NCI-H2107 treated with DMSO at 0.1 percent for 48 hours (cell line): ENCODE measurements around the gene ALDH5A1.

Experiments
- DNase-seq: peaks from one replicate; lab custom pipeline; 2025; ENCODE audit not compliant: unreplicated experiment; lab: John Stamatoyannopoulos, UW

Gene ALDH5A1

DNA sequence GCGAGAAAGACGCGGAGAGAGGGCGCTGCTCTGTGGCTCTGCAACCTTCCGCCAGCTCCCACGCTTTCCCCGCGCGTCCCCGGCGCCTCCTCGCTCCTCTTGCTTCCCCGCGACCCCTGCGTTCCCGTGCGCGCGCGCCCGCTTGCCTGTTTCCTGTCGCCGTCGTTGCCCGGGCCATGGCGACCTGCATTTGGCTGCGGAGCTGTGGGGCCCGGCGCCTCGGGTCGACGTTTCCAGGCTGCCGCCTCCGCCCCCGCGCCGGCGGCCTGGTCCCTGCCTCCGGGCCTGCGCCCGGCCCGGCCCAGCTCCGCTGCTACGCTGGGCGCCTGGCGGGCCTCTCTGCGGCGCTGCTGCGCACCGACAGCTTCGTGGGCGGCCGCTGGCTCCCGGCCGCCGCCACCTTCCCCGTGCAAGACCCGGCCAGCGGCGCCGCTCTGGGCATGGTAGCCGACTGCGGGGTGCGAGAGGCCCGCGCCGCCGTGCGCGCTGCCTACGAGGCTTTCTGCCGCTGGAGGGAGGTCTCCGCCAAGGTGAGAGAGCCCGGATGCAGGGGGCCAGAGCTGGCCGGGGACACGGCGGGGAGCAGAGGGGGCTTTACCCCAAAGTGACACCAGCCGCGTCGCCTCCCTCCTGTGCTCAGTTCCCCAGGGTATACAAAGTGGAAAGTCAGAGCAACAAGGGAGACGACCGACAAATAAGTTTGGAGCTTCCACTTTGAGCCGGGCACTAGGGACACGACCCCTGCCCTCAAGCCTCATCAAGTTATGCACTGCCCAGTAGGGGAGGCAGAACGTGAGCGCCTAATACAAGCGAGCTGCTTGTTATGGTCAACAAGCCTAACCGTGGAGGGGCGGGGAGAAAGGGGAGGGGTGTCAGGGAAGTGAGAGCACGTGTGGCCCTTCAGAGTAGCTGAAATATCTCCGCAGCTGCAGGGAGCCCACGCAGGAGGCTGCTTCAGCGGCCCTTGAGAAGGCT lies at the start of gene ALDH5A1:
Gene ALDH5A1, plus strand, starts transcription at position 149 of the 975 bp plus-strand sequence. Its CDS starts 28 bp downstream, at position 177.
- no peak for DNase-seq

DNA sequence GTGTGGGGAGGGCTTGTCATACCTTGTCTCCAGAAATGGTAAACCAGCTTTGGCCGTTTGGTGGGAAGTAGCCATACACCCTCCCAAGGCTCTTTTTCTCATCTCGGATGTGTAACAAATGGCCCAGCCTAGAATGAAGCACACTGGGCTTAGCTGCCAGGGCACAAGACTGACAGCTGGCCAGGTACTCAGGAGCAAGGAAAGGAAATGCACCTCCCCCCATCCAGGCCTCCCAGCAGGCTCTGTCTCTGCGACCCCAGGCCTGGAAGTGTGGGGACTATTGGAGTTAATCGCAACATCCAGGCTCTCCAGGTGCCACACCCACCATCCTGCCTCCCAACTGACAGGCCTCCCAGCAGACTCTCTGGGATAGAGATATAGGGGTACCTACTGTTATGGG lies 49.1 kb upstream of the ALDH5A1 start:
- no peak for DNase-seq

GRCh38 chr6:24446670-24447069 lies 48.1 kb upstream of the ALDH5A1 start:
- DNase-seq = no peak

DNA sequence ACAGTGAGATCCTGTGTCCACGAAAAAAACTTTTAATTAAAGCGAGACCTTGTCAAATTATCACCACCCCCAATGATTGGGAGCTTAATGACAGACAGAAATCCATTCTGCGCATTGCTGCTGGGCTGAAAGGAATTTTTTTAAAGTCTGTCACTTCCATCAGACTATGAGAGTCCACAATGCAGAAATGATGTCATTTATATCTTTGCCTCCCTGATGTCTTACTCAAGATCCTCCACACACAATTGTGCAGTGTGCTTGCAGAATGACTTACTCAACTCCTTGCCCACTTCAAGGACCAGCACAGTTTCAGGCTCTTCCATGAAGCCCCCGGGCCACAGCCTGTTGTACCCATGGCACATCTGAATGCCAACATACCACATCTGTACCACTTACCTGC lies 46.4 kb upstream of the ALDH5A1 start:
- DNase-seq = no peak

DNA sequence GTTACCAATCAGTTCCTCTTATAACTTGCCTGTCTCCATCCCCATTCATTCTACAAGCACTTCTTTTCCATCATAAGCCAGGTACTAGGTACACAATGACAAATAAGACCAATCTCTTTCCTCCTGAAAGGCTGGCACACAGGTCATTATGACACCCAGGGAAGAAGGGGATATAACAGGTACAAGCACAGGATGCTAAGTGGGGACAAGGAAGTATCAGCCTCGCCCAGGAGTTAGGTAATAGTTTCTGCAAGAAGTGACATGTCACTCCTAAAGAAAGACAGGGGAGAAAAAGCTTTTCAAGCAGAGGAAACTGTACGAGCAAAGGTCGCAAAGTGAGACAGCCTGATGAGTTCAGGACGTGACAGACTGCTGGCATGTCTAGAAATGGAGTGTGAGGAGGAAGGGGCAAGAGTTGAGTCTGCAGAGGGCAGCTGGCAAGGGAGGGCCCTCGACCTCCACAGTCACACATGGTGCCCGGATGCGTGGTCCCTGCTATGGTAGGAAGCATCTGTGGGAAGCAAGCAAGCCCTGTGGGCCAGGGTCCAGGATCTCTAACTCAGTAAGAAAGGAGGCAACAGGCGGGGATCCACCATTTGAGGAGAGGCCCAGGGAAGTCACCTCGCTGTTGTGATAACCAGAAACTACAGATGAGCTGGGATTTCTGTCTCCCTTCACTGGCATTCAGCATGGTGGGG lies 45.8 kb upstream of the ALDH5A1 start:
- no peak for DNase-seq

GRCh38 chr6:24451581-24452388 lies 43.0 kb upstream of the ALDH5A1 start:
- DNase-seq = no peak

- DNase-seq = no peak
These were observed 40.8 kb upstream of the ALDH5A1 start for GRCh38 chr6:24453921-24454320.

DNA sequence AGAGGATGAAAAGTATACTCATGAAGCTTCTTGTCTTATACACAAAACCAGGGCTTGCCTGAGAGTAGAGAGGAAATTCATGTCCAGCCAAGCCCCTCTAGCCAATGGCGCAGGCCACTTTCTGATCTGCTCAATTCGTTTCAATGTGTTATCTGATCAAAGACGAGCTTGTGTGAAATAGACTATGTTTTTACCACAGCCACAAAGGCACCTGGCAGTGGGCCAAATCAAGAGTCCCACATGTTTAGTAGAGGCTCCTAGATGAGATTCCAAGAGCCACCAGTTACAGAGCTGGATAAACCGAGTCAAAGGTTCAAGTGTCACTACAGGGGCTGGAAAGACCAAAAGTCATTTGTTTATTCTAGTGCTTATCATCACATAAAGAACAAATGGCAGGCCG lies 40.3 kb upstream of the ALDH5A1 start:
- DNase-seq = no peak

DNA sequence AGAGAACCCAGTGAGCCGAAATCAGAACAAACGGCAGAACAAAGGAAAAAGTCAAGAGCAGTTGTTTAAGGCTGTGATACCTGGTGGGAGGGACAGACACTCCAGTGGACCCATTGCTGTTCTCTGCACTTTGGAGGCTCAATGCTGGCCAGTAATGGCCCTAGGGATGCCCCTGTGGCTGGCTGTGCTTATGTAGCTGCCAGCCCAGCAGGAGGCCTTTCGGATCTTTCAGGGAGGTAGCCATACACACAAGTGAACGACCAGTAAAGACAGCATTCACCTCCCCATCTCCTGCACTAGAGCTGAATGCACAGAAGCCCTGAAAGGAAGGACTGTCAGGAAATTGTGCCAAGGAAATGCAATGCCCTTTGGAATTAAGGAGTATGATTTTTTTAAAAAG lies 39.7 kb upstream of the ALDH5A1 start:
- no peak for DNase-seq

- no peak for DNase-seq
These were observed 36.6 kb upstream of the ALDH5A1 start for GRCh38 chr6:24458134-24458533.

DNA sequence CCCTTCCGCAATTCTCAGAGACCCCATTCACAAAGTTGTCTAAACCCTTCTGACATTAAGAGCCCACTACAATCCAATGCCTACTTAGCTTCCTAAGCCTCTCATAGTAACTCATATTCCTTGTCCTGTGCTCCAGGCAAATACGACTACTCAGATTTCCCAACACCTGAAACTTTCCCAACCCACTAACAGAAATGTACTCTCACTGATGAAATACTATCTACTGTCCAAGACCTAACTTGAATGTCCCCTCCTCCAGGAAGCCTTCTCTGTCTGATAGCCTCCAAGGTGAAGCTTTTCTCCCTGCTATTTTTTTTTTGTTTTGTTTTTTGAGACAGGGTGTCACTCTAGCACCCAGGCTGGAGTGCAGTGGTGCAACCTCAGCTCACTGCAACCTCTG lies 35.8 kb upstream of the ALDH5A1 start:
- no peak for DNase-seq

DNA sequence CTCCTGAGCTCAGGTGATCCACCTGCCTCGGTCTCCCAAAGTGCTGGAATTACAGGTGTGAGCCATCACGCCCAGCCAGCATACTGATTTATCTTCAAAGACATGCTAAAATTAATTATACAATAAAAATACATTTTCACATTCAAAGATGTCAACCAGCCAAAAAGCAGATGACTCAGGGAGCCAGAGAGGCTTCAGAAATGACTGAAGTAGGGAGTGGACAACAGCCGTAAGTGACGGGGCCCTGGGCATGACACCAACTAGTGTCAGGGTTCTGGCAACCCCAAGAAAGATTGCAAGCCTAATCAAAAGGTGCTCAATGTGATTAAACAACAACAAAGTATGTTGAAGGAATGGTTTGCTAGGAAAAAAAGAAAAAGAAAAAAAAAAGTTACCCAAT lies 33.8 kb upstream of the ALDH5A1 start:
- DNase-seq = no peak

DNA sequence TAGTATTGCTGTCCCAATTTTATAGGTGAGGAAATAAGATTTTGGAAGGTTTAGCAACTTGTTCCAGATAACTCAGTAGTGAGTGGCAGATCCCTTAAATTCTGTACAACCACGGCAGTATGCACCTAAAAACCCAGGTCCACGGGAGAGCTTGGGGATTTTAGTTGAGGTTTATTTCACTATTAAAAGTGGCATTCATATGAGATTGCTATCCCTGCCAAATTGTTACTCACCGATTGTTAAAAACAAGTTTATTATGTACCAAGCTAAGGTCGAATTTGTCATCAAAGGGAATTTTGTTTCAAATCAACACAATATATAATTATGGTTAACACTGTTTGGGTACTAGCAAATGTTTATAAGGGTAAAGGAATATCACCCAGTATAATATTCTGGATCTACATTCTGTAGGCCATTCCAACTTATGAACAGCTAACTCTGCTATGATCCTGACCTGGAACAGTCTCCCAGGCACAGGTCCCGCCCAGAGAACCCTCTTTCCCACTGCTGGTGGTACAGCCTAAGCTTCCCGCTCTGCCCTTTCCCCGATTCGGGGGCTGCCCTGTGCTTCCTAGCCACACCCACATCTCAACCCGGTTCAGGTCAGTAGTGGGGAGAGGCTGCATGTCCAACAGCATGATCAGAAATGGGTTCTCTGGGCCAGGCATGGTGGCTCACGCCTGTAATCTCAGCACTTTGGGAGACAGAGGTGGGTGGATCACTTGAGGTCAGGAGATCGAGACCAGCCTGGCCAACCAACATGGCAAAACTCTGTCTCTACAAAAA lies 30.3 kb upstream of the ALDH5A1 start:
- no peak for DNase-seq

GRCh38 chr6:24469811-24470210 lies 25.0 kb upstream of the ALDH5A1 start:
- no peak for DNase-seq

GRCh38 chr6:24472181-24472580 lies 22.6 kb upstream of the ALDH5A1 start:
- no peak for DNase-seq

- DNase-seq = no peak
These were observed 18.1 kb upstream of the ALDH5A1 start for GRCh38 chr6:24476631-24477030.

DNA sequence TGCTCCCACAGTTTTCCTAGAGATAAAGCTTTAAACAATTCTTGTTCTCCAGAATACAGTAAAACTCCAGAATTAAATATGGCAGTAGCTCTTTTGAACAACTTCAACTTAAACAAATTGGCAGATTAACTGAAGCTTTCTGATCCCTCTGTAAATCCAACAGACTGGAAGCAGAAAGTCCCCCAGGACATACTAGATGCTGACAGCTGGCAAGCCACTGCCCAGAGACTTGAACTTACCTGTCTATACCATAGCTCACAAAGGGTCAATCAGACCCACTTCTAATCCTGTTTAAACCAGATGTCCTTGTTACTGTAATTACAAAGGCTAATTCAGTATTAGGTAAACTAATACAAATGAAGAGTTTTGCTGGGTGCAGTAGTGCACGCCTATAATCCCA lies 17.7 kb upstream of the ALDH5A1 start:
- DNase-seq = no peak

GRCh38 chr6:24478903-24479302 lies 15.9 kb upstream of the ALDH5A1 start:
- DNase-seq = no peak

- no peak for DNase-seq
These were observed 14.1 kb upstream of the ALDH5A1 start for GRCh38 chr6:24480705-24481104.

DNA sequence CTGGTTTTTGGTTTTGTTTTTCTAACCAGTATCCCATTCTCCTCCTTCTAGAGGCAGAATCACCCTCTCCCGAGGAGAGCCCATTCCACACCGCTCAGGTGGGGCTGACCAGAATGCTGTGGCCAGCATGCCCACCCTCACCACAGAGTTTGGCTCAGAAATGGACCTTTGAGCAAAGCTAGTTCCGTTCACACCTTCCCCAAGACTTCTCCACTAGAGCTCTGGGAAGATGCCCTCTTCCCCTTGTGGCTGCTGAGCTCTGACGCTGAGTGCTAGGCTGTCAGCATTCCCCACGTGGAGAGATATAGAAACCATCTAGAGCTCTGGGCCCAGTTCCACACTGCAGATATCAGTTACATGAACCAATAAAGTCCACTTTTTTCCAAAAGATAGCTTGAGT lies 13.3 kb upstream of the ALDH5A1 start:
- no peak for DNase-seq
